Measurements from ENCODE around the gene PTPRE.

PTPRE gene

GRCh38 chr10:128005858-128006257 lies 99.0 kb downstream of the PTPRE start:
- FAIRE-seq: no peak

DNA sequence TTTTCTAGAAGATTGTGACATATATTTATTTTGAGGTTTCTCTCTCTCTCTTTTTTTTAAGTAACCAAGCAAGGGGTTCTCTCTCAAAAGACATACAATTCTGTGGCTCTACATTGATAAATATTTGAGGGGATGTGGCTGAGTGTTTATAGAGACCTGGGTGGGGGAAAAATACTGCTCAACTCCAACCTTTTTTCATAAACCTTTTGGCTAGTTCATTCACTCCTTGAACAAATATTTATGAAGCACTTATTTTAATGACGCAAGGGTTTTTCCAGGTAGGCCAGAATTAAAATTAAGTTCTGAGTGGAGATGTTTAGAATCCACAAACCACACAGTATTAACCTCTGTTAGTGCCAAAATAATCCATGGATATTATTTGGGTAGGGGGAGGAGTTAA lies 100.2 kb downstream of the PTPRE start:
- no peak for FAIRE-seq

GRCh38 chr10:128007971-128008370 lies 101.1 kb downstream of the PTPRE start:
- FAIRE-seq: no peak

- FAIRE-seq: no peak
These were observed 101.8 kb downstream of the PTPRE start for GRCh38 chr10:128008521-128009250.

DNA sequence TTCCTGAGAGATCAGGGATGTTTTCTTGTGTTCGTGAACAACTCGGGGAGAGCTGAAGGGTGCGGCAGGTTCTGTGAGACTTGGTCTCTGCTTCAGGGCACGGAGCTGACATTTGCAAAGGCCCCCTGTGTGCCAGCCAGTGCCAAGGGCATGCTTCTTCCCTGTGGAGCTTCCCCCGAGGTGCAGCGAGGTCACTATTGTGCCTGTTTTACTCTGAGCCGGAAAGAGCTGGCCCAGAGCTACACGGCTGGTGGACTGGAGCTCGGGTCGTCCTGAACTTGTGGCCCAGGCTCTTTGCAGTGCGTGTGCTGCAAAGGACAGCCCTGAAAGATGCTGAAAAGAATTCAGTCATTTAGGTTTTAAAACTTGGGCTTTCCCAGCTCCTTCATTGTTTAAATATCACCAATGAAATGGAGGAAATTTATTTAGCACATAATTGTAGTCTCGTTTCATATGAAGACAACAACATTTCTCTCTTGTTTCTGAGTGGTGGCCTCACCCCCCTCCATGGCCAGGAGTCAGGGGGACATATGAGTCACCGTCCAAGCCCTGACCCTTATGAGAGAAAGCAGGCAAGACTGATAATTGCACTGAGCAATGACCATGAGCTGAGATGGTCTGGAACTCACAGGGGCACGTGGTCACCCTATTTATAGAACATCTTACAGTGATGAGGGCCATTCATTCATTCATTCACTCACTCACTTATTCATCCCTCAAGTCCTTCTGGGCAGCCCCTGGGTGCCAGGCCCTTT lies 102.6 kb downstream of the PTPRE start:
- no peak for FAIRE-seq

GRCh38 chr10:128011059-128011979 lies 104.4 kb downstream of the PTPRE start:
- FAIRE-seq: no peak

DNA sequence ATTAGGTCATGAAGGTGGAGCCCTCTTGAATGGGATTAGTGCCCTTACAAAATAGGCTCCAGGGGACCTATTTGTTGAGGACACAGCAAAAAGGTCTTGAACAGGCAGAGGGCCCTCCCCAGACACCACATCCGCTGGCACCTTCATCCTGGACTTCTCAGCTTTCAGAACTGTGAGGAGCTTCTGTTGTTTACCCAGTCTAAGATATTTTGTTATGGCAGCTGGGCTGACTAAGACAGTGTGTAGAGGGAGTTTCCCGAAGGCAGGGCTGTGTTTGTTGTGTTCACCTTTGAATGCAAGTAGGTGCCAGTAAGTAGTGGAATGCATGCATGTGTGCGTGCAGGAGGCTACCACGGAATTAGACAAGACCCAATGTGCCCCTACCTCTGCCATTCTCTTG lies 106.7 kb downstream of the PTPRE start:
- no peak for FAIRE-seq

DNA sequence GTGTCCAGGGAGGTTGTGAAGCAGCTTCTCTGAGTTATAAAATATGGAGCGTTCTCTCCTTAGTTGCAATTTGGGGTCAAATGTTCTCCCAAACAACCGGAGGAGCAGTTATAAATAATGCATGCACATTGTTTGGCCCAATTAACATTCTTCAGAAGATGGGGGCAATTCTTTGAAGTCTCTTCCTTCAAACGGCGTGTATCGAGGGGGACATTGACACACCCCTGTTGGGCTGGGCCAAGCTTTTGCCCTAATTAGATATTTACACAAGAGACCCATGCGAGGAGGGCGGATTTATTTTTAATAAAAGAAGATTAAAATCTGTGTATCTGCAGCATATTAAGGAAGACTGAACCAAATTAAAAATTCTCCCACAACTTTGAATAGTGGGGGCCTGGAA lies 107.3 kb downstream of the PTPRE start:
- no peak for FAIRE-seq

DNA sequence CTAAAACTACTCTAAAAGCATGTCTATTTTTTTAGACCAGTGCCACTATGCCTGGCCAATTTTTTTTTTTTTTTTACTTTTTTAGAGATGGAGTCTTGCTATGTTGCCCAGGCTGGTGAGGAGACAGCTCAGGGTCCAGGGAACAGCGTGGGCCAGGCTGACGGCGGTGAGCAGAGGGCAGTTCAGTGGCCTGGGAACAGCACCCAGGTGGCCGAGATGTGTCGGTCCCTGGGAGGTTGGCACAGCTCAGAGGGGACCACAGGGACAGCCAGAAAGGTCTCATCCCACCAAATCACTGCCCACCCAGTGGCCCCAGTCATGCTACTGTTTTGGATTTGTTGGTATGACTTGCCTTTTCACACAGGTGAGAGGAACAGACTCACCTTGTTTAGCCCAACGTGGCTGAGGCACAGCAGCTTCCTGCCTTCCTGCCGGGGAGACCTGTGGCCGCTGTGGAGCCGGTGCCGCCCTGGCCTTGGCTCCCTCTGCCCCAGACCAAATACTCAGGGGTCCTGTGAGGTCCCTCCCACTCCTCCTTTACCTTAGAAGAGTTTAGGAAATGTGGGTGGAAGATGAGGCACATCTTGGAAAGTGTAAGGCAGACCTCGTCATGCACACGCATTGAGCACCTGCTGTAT lies 109.6 kb downstream of the PTPRE start:
- no peak for FAIRE-seq

- no peak for FAIRE-seq
These were observed 110.9 kb downstream of the PTPRE start for GRCh38 chr10:128017822-128018221.

DNA sequence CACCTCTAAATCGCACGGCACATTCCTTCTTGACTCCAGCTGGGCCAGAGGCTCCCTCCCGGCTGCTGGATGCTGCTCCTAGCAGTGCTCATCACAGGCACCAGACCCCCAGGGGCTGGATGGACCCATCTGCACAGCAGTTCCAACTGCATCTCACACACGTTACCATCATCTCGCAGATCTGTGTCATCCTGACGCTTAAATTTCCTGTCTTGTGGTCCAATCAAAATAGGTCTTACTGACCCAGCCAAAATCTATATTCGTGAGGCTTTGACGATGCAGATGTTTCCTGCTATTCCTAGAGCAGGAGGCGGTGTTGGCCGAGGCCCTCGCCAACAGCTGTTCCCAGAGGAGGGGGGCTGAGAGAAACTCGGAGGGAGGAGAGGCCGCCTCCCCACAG lies 111.3 kb downstream of the PTPRE start:
- no peak for FAIRE-seq

DNA sequence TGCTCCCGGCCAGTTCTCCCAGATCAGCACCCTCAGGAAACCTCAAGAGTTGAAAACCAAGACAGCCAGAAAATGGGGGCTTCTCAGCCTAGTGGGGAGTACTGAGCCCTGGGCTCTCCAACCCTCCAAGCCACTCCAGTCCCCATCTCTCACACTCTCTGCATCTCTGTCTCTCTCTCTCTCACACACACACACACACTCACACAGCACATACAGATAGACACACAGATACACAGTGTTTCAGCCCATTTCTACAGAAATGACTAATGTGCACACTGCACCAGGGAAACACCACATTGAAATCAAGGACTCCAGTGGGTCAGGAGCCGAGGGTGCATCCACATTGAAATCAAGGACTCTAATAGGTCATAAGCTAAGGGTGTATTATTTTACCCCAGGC lies 111.8 kb downstream of the PTPRE start:
- FAIRE-seq: no peak

GRCh38 chr10:128022261-128023196 lies 115.6 kb downstream of the PTPRE start:
- FAIRE-seq: no peak

- no peak for FAIRE-seq
These were observed 117.5 kb downstream of the PTPRE start for GRCh38 chr10:128024426-128024825.

DNA sequence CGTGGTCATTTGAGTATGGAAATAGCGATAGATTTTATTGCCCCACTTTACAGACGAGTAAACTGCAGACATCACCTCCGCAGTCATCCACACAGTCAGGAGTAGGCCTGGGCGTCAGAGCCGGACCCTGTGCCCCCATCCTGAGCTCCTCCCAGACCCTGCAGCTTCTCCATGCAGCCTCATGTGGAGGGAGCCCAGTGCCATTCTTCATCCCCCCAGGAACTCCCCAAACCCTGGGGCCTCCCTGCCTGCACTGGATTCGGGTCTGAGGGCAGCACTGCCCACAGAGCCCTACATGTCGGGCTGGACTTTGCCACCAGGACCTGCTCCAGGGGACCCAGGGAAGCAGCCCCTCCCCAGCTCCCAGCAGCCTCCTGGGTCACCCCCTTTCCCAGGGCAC lies 118.5 kb downstream of the PTPRE start:
- FAIRE-seq: no peak

DNA sequence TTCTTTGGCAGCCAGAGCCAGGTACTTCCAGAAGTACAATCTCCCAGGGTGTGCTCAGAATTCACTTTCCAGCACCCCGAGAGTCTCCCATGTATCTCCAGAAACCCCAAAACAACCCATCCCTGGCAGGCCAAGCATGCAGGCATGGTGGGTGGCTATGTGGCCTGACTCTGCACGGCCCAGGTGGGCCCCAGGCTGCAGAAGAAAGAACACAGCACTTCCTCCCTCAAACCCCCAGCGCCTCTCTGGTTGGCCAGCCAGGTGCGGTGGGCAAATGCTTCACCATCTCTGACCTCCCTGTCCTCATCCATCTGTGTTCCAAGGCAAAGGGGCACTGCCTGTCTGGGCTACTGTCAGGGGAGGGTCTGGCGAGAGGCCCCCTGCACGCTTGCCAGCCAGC lies 119.0 kb downstream of the PTPRE start:
- no peak for FAIRE-seq

DNA sequence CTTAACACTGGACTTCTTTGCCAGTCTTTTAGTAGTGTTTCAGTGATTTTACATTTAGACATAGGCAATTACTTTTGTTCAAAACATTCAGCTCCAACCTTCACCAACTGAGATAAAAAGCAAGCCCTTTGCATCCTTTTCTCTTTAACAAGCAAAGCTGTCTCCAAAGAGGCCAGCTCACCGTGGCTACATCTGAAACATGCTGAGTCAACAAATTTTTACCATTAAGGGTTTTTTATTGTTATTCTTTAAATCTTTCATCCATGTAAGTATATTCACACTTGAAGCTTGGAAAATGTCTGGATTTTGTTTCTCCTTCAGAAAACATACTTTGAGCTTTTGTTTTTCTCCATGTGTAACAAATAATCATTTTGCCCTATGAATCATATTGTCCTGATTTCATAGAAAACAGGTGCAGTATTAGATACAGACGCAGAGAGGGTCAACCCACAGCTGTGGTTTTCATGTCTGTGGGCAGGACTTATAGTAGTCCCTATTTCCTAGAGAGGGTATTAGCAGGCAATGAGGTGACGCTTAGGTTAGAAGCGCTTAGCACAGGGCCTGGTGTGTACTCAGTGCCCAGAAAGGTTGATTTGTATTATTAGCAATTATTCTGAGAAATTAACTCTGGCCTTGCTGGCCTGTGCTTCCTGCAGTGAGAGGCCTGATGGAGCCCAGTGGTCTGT lies 119.9 kb downstream of the PTPRE start:
- no peak for FAIRE-seq

GRCh38 chr10:128027306-128027705 lies 120.4 kb downstream of the PTPRE start:
- FAIRE-seq: no peak

DNA sequence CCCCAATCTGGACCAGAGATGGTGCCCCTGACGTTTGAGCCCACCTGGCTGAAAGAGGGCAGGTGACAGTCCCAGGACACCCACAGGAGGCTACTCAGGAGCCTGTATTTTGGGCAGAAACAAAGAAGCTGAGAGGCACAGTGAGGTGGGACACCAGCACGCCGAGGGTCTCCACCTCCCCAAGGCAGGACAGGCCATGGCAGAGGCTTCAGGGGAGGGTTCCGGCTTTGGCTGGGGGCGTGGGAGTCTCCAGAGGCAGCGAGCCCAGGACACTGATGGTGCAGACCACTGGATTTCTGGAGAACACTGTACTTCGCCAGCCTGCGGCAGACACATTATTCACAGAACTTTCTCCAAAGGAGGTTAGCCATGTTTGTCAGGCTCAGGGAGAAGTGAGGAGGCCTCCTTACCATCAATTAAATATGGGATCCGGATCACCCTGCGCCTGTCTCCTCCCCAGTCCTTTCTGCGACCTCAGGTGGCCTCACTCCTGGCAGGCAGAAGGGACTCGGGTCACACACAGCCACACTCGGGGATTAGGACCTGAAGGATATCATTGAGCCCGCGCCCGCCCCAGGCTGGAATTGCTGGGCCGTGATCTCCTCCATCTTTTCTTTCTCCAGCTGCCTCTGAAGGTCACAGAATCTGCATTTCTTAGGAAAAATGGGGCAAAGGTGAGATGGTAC lies 121.1 kb downstream of the PTPRE start:
- no peak for FAIRE-seq

GRCh38 chr10:128028508-128029289 lies 121.8 kb downstream of the PTPRE start:
- FAIRE-seq: no peak
